GM12878 (cell line): ENCODE results near the gene STK38. TPM values are rescaled to one million over a fixed set of nuclear protein-coding genes. Genes with fewer than 3 reads are reported as not detected.
A peak's percentile ranks its signal among the peaks of the same experiment; 100 is the strongest.

ENCODE experiments used
- BMI1 ChIP-seq: fragments of 450-650 bp; IDR thresholded peaks from 2 replicates; pipeline ENCODE4 v1.6.1; 2016; ENCODE audit warnings: mild to moderate bottlenecking, moderate library complexity, borderline replicate concordance
- CHD4 ChIP-seq: fragments of 200-600 bp; sonication (generic); IDR thresholded peaks from 2 replicates; pipeline ENCODE4 v1.6.1; 2016; ENCODE audit warnings: mild to moderate bottlenecking
- KAT2A ChIP-seq: conservative IDR thresholded peaks from 2 replicates; pipeline ENCODE4 v1.6.1; 2011; ENCODE audit warnings: low read depth, low read length; ENCODE audit not compliant: control insufficient read depth
- LARP7 ChIP-seq: fragments of 450-650 bp; IDR thresholded peaks from 2 replicates; pipeline ENCODE4 v1.6.1; 2017; ENCODE audit warnings: mild to moderate bottlenecking
- MXI1 ChIP-seq: fragments of 150-350 bp; IDR thresholded peaks from 2 replicates; pipeline ENCODE4 v1.6.1; 2011; ENCODE audit warnings: low read depth, mild to moderate bottlenecking, inconsistent platforms, low read length, improper control_type of control experiment
- MYB ChIP-seq: fragments of 150-350 bp; IDR thresholded peaks from 2 replicates; pipeline ENCODE4 v1.6.1; 2014; ENCODE audit warnings: mild to moderate bottlenecking, low read depth, low read length, borderline replicate concordance
- NFXL1 ChIP-seq: fragments of 450-650 bp; IDR thresholded peaks from 2 replicates; pipeline ENCODE4 v1.6.1; 2017; ENCODE audit warnings: antibody characterized with exemption, mild to moderate bottlenecking, borderline replicate concordance
- NFYA ChIP-seq: IDR thresholded peaks from 2 replicates; pipeline ENCODE4 v1.6.1; 2011; ENCODE audit warnings: low read depth, mild to moderate bottlenecking, low read length, improper control_type of control experiment, borderline replicate concordance
- PML ChIP-seq: IDR thresholded peaks from 2 replicates; pipeline ENCODE4 v1.6.1; 2012; ENCODE audit warnings: low read length, inconsistent platforms
- RAD21 ChIP-seq: IDR thresholded peaks from 2 replicates; pipeline ENCODE4 v1.6.1; 2011; ENCODE audit warnings: mild to moderate bottlenecking, low read depth, low read length, moderate library complexity; ENCODE audit not compliant: insufficient read depth
- RAD51 ChIP-seq: fragments of 450-650 bp; IDR thresholded peaks from 2 replicates; pipeline ENCODE4 v1.6.1; 2016; ENCODE audit warnings: moderate library complexity, mild to moderate bottlenecking, inconsistent platforms
- RUNX3 ChIP-seq: IDR thresholded peaks from 2 replicates; pipeline ENCODE4 v1.6.1; 2012; ENCODE audit warnings: low read length, inconsistent platforms
- SMAD5 ChIP-seq: IDR thresholded peaks from 2 replicates; pipeline ENCODE4 v1.6.1; 2016; ENCODE audit warnings: antibody characterized with exemption, low read depth
- SMARCA5 ChIP-seq: fragments of 450-650 bp; IDR thresholded peaks from 2 replicates; pipeline ENCODE4 v1.6.1; 2017; ENCODE audit warnings: mild to moderate bottlenecking
- STAT3 ChIP-seq: IDR thresholded peaks from 2 replicates; pipeline ENCODE4 v1.6.1; 2011; ENCODE audit warnings: low read depth, low read length, improper control_type of control experiment
- TARDBP ChIP-seq: IDR thresholded peaks from 2 replicates; pipeline ENCODE4 v1.6.1; 2016; ENCODE audit warnings: borderline replicate concordance
- TCF12 ChIP-seq: IDR thresholded peaks from 2 replicates; pipeline ENCODE4 v1.6.1; 2011; ENCODE audit warnings: low read depth, mild to moderate bottlenecking, low read length
- TCF7 ChIP-seq: IDR thresholded peaks from 2 replicates; pipeline ENCODE4 v1.6.1; 2014; ENCODE audit warnings: antibody characterized with exemption, borderline replicate concordance
- ZNF217 ChIP-seq: fragments of 450-650 bp; IDR thresholded peaks from 2 replicates; pipeline ENCODE4 v1.6.1; 2017; ENCODE audit warnings: antibody characterized with exemption, mild to moderate bottlenecking
- ZNF24 ChIP-seq: fragments of 450-650 bp; IDR thresholded peaks from 2 replicates; pipeline ENCODE4 v1.6.1; 2017; ENCODE audit warnings: antibody characterized with exemption, mild to moderate bottlenecking
- ZSCAN29 ChIP-seq: fragments of 450-650 bp; IDR thresholded peaks from 2 replicates; pipeline ENCODE4 v1.6.1; 2017; ENCODE audit warnings: mild to moderate bottlenecking, moderate library complexity
- polyA plus RNA-seq, 11 experiments: library from polyadenylated mRNA; depleted of rRNA in 4 of 11; unstranded in 6 of 11; stranded (reverse) in 5 of 11; fragments of >200 nt; fragmentation: Nextera tagmentation in 4 of 11; fragmentation: Illumina TruSeq in 1 of 11; extraction: Ambion mirVana in 4 of 11; extraction: Trizol in 1 of 11; gene quantifications; 1 replicate in 1 of 11; 2 replicates in 10 of 11; pipeline versions ENCODE4 v1.2.1 to v1.2.3, GENCODE V29; 2011 to 2016; ENCODE audit warnings: inconsistent platforms in 2 of 11, missing spikeins in 2 of 11, low read depth in 1 of 11
- total RNA-seq, 4 experiments: library from RNA; depleted of rRNA in 3 of 4; stranded (reverse); fragments of >200 nt in 3 of 4; fragmentation: Illumina TruSeq in 1 of 4; extraction: Trizol in 1 of 4; gene quantifications; 2 replicates each; pipeline versions ENCODE4 v1.2.1 to v1.2.3, GENCODE V29; 2013 to 2021
- TF ChIP-seq, protein P1 (sequence below): IDR thresholded peaks from 2 replicates; pipeline ENCODE4 v1.6.1; 2012; ENCODE audit warnings: low read depth, low read length, improper control_type of control experiment
- TF ChIP-seq, protein P2 (sequence below): IDR thresholded peaks from 2 replicates; pipeline ENCODE4 v1.6.1; 2011; ENCODE audit warnings: low read depth, mild to moderate bottlenecking, low read length, moderate library complexity, borderline replicate concordance; ENCODE audit errors: extremely low read depth
- TF ChIP-seq, protein P3 (sequence below): IDR thresholded peaks from 2 replicates; pipeline ENCODE4 v1.6.1; 2012; ENCODE audit warnings: low read depth, low read length, improper control_type of control experiment
- TF ChIP-seq, protein P4 (sequence below): IDR thresholded peaks from 2 replicates; pipeline ENCODE4 v1.6.1; 2012; ENCODE audit warnings: mild to moderate bottlenecking, low read depth, low read length
- TF ChIP-seq, protein P5 (sequence below): fragments of 450-650 bp; IDR thresholded peaks from 2 replicates; pipeline ENCODE4 v1.6.1; 2017; ENCODE audit warnings: low read depth, mild to moderate bottlenecking, moderate library complexity

The STK38 gene
- total and polyA plus RNA-seq, 10 of the 15 experiments (the other 5 are each of a cell fraction or from before 2014, with no cell fraction given) = 4.1 to 18.7 (median 13.6) TPM

DNA sequence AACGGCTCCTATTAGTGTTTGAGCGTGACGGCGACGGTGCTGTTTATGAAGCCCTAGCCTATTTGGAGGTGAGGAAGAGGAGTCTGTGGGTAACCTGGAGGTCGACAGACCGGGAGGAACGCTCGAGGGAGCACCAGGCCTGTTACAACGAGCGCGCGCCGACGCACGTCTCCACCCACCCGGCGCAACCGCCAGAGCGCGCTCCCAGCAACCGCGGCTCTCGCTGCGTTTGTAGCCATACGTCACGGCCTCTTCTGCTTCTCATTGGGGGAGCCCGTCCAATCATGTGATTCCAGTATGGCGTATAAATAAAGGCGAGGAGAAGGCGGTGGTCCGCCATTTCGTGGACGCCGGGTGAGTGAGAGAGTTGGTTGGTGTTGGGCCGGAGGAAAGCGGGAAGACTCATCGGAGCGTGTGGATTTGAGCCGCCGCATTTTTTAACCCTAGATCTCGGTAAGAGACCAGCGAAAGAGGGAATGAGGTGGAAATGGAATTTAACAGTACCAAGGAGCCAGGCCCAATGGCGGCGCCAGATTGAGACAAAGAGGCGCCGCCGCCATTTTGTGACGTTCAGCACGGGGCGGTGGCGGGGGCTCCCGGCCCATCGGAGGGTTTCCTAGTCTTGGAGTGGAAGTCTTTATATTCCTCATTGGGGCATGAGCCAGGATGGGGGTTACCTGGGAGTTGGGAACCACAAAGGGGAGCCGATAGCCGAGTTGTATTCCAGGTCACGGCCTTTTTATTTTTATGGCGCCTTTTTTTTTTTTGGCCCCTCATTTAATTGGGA, 46.9 kb upstream of the STK38 start, which contains the start of gene SRSF3 (continued):
- TF ChIP-seq, protein P1, sequence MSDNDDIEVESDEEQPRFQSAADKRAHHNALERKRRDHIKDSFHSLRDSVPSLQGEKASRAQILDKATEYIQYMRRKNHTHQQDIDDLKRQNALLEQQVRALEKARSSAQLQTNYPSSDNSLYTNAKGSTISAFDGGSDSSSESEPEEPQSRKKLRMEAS = peak; percentile 77
- TF ChIP-seq SMARCA5 = peak; percentile 34
- TF ChIP-seq RUNX3 = peak; percentile 70
- peak; percentile 72; the same call in 1 of the 2 replicates for TF ChIP-seq MXI1
- TF ChIP-seq NFXL1 = no peak
- TF ChIP-seq MYB = peak; percentile 59; the same call in 1 of the 2 replicates
- TF ChIP-seq, protein P2, sequence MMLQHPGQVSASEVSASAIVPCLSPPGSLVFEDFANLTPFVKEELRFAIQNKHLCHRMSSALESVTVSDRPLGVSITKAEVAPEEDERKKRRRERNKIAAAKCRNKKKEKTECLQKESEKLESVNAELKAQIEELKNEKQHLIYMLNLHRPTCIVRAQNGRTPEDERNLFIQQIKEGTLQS = no peak
- TF ChIP-seq TCF12 = peak; percentile 72; the same call in 1 of the 2 replicates
- TF ChIP-seq, protein P3, sequence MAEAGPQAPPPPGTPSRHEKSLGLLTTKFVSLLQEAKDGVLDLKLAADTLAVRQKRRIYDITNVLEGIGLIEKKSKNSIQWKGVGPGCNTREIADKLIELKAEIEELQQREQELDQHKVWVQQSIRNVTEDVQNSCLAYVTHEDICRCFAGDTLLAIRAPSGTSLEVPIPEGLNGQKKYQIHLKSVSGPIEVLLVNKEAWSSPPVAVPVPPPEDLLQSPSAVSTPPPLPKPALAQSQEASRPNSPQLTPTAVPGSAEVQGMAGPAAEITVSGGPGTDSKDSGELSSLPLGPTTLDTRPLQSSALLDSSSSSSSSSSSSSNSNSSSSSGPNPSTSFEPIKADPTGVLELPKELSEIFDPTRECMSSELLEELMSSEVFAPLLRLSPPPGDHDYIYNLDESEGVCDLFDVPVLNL = no peak
- no peak for TF ChIP-seq BMI1
- no peak for TF ChIP-seq TCF7
- TF ChIP-seq, protein P4, sequence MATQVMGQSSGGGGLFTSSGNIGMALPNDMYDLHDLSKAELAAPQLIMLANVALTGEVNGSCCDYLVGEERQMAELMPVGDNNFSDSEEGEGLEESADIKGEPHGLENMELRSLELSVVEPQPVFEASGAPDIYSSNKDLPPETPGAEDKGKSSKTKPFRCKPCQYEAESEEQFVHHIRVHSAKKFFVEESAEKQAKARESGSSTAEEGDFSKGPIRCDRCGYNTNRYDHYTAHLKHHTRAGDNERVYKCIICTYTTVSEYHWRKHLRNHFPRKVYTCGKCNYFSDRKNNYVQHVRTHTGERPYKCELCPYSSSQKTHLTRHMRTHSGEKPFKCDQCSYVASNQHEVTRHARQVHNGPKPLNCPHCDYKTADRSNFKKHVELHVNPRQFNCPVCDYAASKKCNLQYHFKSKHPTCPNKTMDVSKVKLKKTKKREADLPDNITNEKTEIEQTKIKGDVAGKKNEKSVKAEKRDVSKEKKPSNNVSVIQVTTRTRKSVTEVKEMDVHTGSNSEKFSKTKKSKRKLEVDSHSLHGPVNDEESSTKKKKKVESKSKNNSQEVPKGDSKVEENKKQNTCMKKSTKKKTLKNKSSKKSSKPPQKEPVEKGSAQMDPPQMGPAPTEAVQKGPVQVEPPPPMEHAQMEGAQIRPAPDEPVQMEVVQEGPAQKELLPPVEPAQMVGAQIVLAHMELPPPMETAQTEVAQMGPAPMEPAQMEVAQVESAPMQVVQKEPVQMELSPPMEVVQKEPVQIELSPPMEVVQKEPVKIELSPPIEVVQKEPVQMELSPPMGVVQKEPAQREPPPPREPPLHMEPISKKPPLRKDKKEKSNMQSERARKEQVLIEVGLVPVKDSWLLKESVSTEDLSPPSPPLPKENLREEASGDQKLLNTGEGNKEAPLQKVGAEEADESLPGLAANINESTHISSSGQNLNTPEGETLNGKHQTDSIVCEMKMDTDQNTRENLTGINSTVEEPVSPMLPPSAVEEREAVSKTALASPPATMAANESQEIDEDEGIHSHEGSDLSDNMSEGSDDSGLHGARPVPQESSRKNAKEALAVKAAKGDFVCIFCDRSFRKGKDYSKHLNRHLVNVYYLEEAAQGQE = peak; percentile 58; the same call in 1 of the 2 replicates
- peak; percentile 47 for TF ChIP-seq LARP7
- no peak for TF ChIP-seq KAT2A
- TF ChIP-seq ZSCAN29 = no peak
- no peak for TF ChIP-seq RAD21
- peak; percentile 92 for TF ChIP-seq RAD51
- TF ChIP-seq STAT3 = no peak
- TF ChIP-seq ZNF24 = 0 out of 2 replicates have a peak, but pooled peaks have one; percentile 28
- TF ChIP-seq CHD4 = no peak
- TF ChIP-seq, protein P5, sequence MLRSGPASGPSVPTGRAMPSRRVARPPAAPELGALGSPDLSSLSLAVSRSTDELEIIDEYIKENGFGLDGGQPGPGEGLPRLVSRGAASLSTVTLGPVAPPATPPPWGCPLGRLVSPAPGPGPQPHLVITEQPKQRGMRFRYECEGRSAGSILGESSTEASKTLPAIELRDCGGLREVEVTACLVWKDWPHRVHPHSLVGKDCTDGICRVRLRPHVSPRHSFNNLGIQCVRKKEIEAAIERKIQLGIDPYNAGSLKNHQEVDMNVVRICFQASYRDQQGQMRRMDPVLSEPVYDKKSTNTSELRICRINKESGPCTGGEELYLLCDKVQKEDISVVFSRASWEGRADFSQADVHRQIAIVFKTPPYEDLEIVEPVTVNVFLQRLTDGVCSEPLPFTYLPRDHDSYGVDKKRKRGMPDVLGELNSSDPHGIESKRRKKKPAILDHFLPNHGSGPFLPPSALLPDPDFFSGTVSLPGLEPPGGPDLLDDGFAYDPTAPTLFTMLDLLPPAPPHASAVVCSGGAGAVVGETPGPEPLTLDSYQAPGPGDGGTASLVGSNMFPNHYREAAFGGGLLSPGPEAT = peak; percentile 98
- TF ChIP-seq SMAD5 = peak; percentile 99
- TF ChIP-seq TARDBP = no peak; the same call in 1 of the 2 replicates
- TF ChIP-seq ZNF217 = no peak
- peak; percentile 100 for TF ChIP-seq PML
- no peak for TF ChIP-seq NFYA
